ENCODE measurements around the gene SLC15A2. TPM values are rescaled to one million over a fixed set of nuclear protein-coding genes. Genes with fewer than 3 reads are reported as not detected.
"Not testable (repeated sequence)": the region's sequence is repeated elsewhere in the genome, so short reads cannot be mapped to it uniquely, and the experiment has no call there.

Gene SLC15A2
- total and polyA plus RNA-seq, 2 donors from 2014 or later = 9.0 to 21.8 TPM

GRCh38 chr3:121924734-121925133 lies 30.5 kb downstream of the SLC15A2 start:
- intact Hi-C loops (cut with DNase I) = no loop called here
- Histone ChIP-seq H3K4me3 (ENCODE audit: low read length in 3 of 3) (no peak overlapping the region), H3K9ac (ENCODE audit: low read length in 3 of 3) (no peak overlapping the region), H3K27ac (ENCODE audit: low read depth in 2 of 2, low read length in 2 of 2) (no peak overlapping the region), H3K36me3 (ENCODE audit: control insufficient read depth in 2 of 3, insufficient read depth in 3 of 3, low read length in 3 of 3) (peaks cover 0 to 10% (median 2%) of the 10 kb centered on the region in 3 donors), H3K9me3 (ENCODE audit: control insufficient read depth in 2 of 3, insufficient read depth in 1 of 3, low read length in 3 of 3) (no peaks in the 10 kb centered on the region), H3K4me1 (ENCODE audit: control insufficient read depth in 2 of 3, insufficient read depth in 2 of 3, low read depth in 1 of 3, low read length in 3 of 3) (no peaks in the 10 kb centered on the region), H3K27me3 (ENCODE audit: control insufficient read depth, insufficient read depth, low read length) (no peaks in the 10 kb centered on the region)
- TF ChIP-seq CTCF (IDR thresholded peaks at IDR 0.05; ENCODE audit: borderline replicate concordance, extremely low read depth, insufficient read depth) = no peak
- DNase-seq (no peak), FAIRE-seq (no peak)

GRCh38 chr3:121926380-121926779 lies 32.2 kb downstream of the SLC15A2 start:
- no peak overlapping the region for H3K27ac ChIP-seq (ENCODE audit: low read depth in 2 of 2, low read length in 2 of 2)
- intact Hi-C loops (cut with DNase I) = no loop called here
- H3K27me3 ChIP-seq (ENCODE audit: control insufficient read depth, insufficient read depth, low read length) = no peaks in the 10 kb centered on the region
- no peak overlapping the region for H3K4me3 ChIP-seq (ENCODE audit: low read length in 3 of 3)
- no peak for FAIRE-seq
- H3K4me1 ChIP-seq (ENCODE audit: control insufficient read depth in 2 of 3, insufficient read depth in 2 of 3, low read depth in 1 of 3, low read length in 3 of 3) = no peaks in the 10 kb centered on the region
- DNase-seq = no peak
- peaks cover 0 to 14% (median 2%) of the 10 kb centered on the region in 3 donors for H3K36me3 ChIP-seq (ENCODE audit: control insufficient read depth in 2 of 3, insufficient read depth in 3 of 3, low read length in 3 of 3)
- TF ChIP-seq CTCF (IDR thresholded peaks at IDR 0.05; ENCODE audit: borderline replicate concordance, extremely low read depth, insufficient read depth) = no peak
- H3K9me3 ChIP-seq (ENCODE audit: control insufficient read depth in 2 of 3, insufficient read depth in 1 of 3, low read length in 3 of 3) = no peaks in the 10 kb centered on the region
- no peak overlapping the region for H3K9ac ChIP-seq (ENCODE audit: low read length in 3 of 3)

- FAIRE-seq; H3K4me3 ChIP-seq (ENCODE audit: low read length in 3 of 3); DNase-seq; H3K9ac ChIP-seq (ENCODE audit: low read length in 3 of 3); H3K27ac ChIP-seq (ENCODE audit: low read depth in 2 of 2, low read length in 2 of 2); H3K36me3 ChIP-seq (ENCODE audit: control insufficient read depth in 2 of 3, insufficient read depth in 3 of 3, low read length in 3 of 3); intact Hi-C loops (cut with DNase I); H3K27me3 ChIP-seq (ENCODE audit: control insufficient read depth, insufficient read depth, low read length); H3K9me3 ChIP-seq (ENCODE audit: control insufficient read depth in 2 of 3, insufficient read depth in 1 of 3, low read length in 3 of 3): not testable (repeated sequence)
- H3K4me1 ChIP-seq (ENCODE audit: control insufficient read depth in 2 of 3, insufficient read depth in 2 of 3, low read depth in 1 of 3, low read length in 3 of 3) = peaks cover 0 to 14% (median 0%) of the 10 kb centered on the region in 3 donors
Observed at GRCh38 chr3:121938141-121938855, 44.1 kb downstream of the SLC15A2 start.

GRCh38 chr3:121941592-121941991 lies 47.4 kb downstream of the SLC15A2 start:
- Histone ChIP-seq H3K4me1 (ENCODE audit: control insufficient read depth in 2 of 3, insufficient read depth in 2 of 3, low read depth in 1 of 3, low read length in 3 of 3) (peaks cover 0 to 14% (median 2%) of the 10 kb centered on the region in 3 donors), H3K4me3 (ENCODE audit: low read length in 3 of 3) (no peak overlapping the region), H3K9ac (ENCODE audit: low read length in 3 of 3) (no peak overlapping the region), H3K36me3 (ENCODE audit: control insufficient read depth in 2 of 3, insufficient read depth in 3 of 3, low read length in 3 of 3) (peaks cover 0 to 5% (median 2%) of the 10 kb centered on the region in 3 donors), H3K27ac (ENCODE audit: low read depth in 2 of 2, low read length in 2 of 2) (no peak overlapping the region), H3K27me3 (ENCODE audit: control insufficient read depth, insufficient read depth, low read length) (no peaks in the 10 kb centered on the region), H3K9me3 (ENCODE audit: control insufficient read depth in 2 of 3, insufficient read depth in 1 of 3, low read length in 3 of 3) (no peaks in the 10 kb centered on the region)
- TF ChIP-seq CTCF (IDR thresholded peaks at IDR 0.05; ENCODE audit: borderline replicate concordance, extremely low read depth, insufficient read depth) = no peak
- intact Hi-C loops (cut with DNase I) = no loop called here
- FAIRE-seq (no peak), DNase-seq (no peak)
